HG03097 (cell line): Measurements from ENCODE around the gene CCDC9B.
A peak's percentile ranks its signal among the peaks of the same experiment; 100 is the strongest.

ENCODE experiments used
- ATAC-seq: cut with Tn5 transposase; IDR thresholded peaks from one replicate; pipeline ENCODE4 v1.9.1; 2021; ENCODE audit not compliant: unreplicated experiment, low FRiP score

CCDC9B gene

GRCh38 chr15:40365624-40366456, 25.1 kb upstream of the CCDC9B start:
- ATAC-seq: no peak

- ATAC-seq: no peak
Measured at GRCh38 chr15:40365016-40365415, 24.3 kb upstream of the CCDC9B start.

- no peak for ATAC-seq
Measured at GRCh38 chr15:40364251-40364650, 23.5 kb upstream of the CCDC9B start.

- ATAC-seq: no peak
Measured at GRCh38 chr15:40363611-40364010, 22.9 kb upstream of the CCDC9B start.

- no peak for ATAC-seq
Measured at GRCh38 chr15:40361640-40362039, 20.9 kb upstream of the CCDC9B start.

GRCh38 chr15:40360015-40360414, 19.3 kb upstream of the CCDC9B start:
- no peak for ATAC-seq

- no peak for ATAC-seq
Measured at GRCh38 chr15:40358471-40359353, 18.0 kb upstream of the CCDC9B start.

GRCh38 chr15:40357723-40358470, 17.2 kb upstream of the CCDC9B start, which contains the start of gene DISP2:
Gene DISP2, plus strand, starts transcription at chr15:40358219. Its CDS starts 103 bp downstream, at chr15:40358322.
- ATAC-seq: peak; percentile 64

- no peak for ATAC-seq
Measured at GRCh38 chr15:40357246-40357645, 16.5 kb upstream of the CCDC9B start.

- no peak for ATAC-seq
Measured at GRCh38 chr15:40355976-40356585, 15.3 kb upstream of the CCDC9B start.

GRCh38 chr15:40354408-40355171, 13.9 kb upstream of the CCDC9B start:
- ATAC-seq: no peak

GRCh38 chr15:40353697-40354096, 13.0 kb upstream of the CCDC9B start:
- no peak for ATAC-seq

GRCh38 chr15:40352281-40352901, 11.7 kb upstream of the CCDC9B start:
- ATAC-seq: no peak

GRCh38 chr15:40349163-40349562, 8.4 kb upstream of the CCDC9B start:
- ATAC-seq: no peak

- no peak for ATAC-seq
Measured at GRCh38 chr15:40348474-40348870, 7.7 kb upstream of the CCDC9B start.

GRCh38 chr15:40347559-40348473, 7.1 kb upstream of the CCDC9B start:
- ATAC-seq: no peak

- no peak for ATAC-seq
Measured at GRCh38 chr15:40346579-40347558, 6.1 kb upstream of the CCDC9B start.
